Karpas-422 (cell line): ENCODE data around the gene DYNLT2. TPM values are rescaled to one million over a fixed set of nuclear protein-coding genes. Genes with fewer than 3 reads are reported as not detected.
A peak's percentile ranks its signal among the peaks of the same experiment; 100 is the strongest.

Experiments used
- DNase-seq: peaks from one replicate; pipeline ENCODE4 v3.0.0-alpha.2; 2015
- H2AFZ ChIP-seq: fragments of 200-600 bp; sonication (generic); 2 replicates; pipeline ENCODE4 v1.6.1; 2014; ENCODE audit warnings: antibody characterized with exemption, low read length, mixed read lengths
- H3K27ac ChIP-seq: fragments of 200-600 bp; sonication (generic); 2 replicates; pipeline ENCODE4 v1.5.1; 2014; ENCODE audit warnings: mild to moderate bottlenecking, low read length, moderate library complexity
- H3K27me3 ChIP-seq: fragments of 200-600 bp; sonication (generic); 2 replicates; pipeline ENCODE4 v1.6.1; 2014; ENCODE audit warnings: low read length, mixed read lengths
- H3K36me3 ChIP-seq: fragments of 200-600 bp; sonication (generic); 2 replicates; pipeline ENCODE4 v1.6.1; 2014; ENCODE audit warnings: low read length, mixed read lengths; ENCODE audit not compliant: insufficient read depth
- H3K4me1 ChIP-seq: fragments of 200-600 bp; sonication (generic); 2 replicates; pipeline ENCODE4 v1.6.1; 2014; ENCODE audit warnings: mild to moderate bottlenecking, low read length, mixed read lengths
- H3K4me2 ChIP-seq: fragments of 200-600 bp; sonication (generic); 2 replicates; pipeline ENCODE4 v1.6.1; 2014; ENCODE audit warnings: low read length, low read depth, mild to moderate bottlenecking; ENCODE audit not compliant: poor library complexity, severe bottlenecking
- H3K4me3 ChIP-seq: fragments of 200-600 bp; sonication (generic); 2 replicates; pipeline ENCODE4 v1.5.1; 2014; ENCODE audit warnings: mild to moderate bottlenecking, antibody characterized with exemption, low read length, mixed read lengths
- H3K79me2 ChIP-seq: fragments of 200-600 bp; sonication (generic); 2 replicates; pipeline ENCODE4 v1.6.1; 2014; ENCODE audit warnings: mild to moderate bottlenecking, low read length, mixed read lengths
- H3K9ac ChIP-seq: fragments of 200-600 bp; sonication (generic); 2 replicates; pipeline ENCODE4 v1.6.0; 2014; ENCODE audit warnings: low read length
- H3K9me2 ChIP-seq: fragments of 200-600 bp; sonication (generic), shearing (Covaris generic); replicated peaks from 2 replicates; pipeline ENCODE4 v1.6.0; 2014; ENCODE audit warnings: mild to moderate bottlenecking, low read length, moderate library complexity; ENCODE audit not compliant: insufficient read depth
- H3K9me3 ChIP-seq: fragments of 300-700, 200-600 bp; sonication (generic); 2 replicates; pipeline ENCODE4 v1.6.1; 2014; ENCODE audit warnings: low read length, mixed read lengths
- H4K20me1 ChIP-seq: fragments of 200-600 bp; sonication (generic); 2 replicates; pipeline ENCODE4 v1.6.1; 2014; ENCODE audit warnings: mild to moderate bottlenecking, antibody characterized with exemption, low read length, low read depth; ENCODE audit not compliant: insufficient read depth
- total RNA-seq: library from RNA; depleted of rRNA; stranded (reverse); fragments of >200 nt; shearing (Covaris generic); gene quantifications from 2 replicates; pipeline ENCODE4 v1.2.3, GENCODE V29; 2014; ENCODE audit warnings: low replicate concordance

The DYNLT2 gene
- total RNA-seq, 1 experiment from 2014 or later: 5.8 TPM

DNA sequence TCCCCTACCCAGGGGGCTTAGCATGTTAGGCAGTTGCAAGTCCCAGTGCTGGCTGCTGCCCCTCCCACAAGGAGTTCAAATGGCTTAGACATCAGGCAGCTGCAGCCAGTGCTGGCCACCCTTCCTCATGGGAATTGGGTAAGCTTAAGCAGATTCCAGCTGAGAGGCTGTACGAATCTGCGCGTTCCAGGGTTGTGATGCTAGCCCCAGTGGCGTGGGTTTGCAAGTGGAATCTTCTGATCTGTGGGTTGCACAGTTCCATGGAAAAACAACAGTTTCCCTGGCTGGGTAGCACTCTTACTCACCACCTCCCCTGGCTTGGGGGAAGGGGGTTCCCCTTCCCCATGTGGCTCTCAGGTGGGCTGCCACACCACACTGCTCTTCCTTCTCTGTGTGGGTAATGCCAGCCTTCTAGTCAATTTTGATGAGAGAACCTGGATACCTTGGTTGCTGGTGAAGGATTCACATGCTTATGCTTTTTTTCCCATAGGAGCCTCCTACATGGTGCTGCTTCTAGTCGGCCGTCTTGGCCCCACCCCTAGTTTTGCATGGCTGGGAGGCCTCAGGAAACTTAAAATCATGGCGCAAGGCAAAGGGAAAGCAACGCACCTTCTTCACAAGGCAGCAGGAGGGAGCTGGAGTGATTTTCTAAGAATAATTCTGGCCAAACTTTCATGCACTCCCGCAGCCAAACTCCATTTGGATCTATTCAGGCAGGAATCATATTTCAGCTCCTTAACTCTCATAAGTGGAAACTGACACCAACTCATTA lies 13.0 kb downstream of the DYNLT2 start:
- Histone ChIP-seq H3K4me3 (no peak overlapping the region), H3K36me3 (no peaks in the 10 kb centered on the region), H3K4me1 (no peaks in the 10 kb centered on the region), H3K9me3 (no peaks in the 10 kb centered on the region), H3K79me2 (no peaks in the 10 kb centered on the region), H3K27me3 (no peaks in the 10 kb centered on the region), H2AFZ (no peak overlapping the region), H3K4me2 (no peak overlapping the region), H3K9me2 (no peaks in the 10 kb centered on the region), H3K27ac (no peak overlapping the region), H3K9ac (no peak overlapping the region), H4K20me1 (no peaks in the 10 kb centered on the region)
- no peak for DNase-seq

DNA sequence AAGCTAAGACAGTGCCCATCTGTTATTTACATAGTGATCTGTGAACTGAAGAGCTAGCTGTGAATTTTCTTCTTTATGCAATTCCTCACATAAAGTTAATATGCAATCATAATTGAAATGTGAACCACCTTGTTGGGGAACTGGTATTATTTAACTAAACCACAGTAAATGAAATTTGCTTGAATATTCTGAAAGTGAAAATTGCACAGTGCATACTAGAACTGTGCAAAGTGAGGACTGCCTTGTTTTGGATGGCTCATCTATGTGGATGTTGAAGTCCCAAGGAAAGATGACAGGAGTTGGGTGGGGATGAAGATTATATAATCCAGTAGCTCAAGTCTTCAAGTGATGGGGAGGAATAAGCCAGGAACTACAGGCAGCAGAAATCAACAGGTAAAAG lies 21.4 kb downstream of the DYNLT2 start:
- H3K27me3 ChIP-seq: no peaks in the 10 kb centered on the region
- no peak overlapping the region for H2AFZ ChIP-seq
- H3K4me2 ChIP-seq: no peak overlapping the region
- no peaks in the 10 kb centered on the region for H4K20me1 ChIP-seq
- no peaks in the 10 kb centered on the region for H3K79me2 ChIP-seq
- H3K36me3 ChIP-seq: no peaks in the 10 kb centered on the region
- no peak for DNase-seq
- no peaks in the 10 kb centered on the region for H3K9me3 ChIP-seq
- no peaks in the 10 kb centered on the region for H3K9me2 ChIP-seq
- H3K4me1 ChIP-seq: peaks cover 6% of the 10 kb centered on the region
- H3K9ac ChIP-seq: no peak overlapping the region
- H3K4me3 ChIP-seq: no peak overlapping the region
- H3K27ac ChIP-seq: no peak overlapping the region

GRCh38 chr6:169726963-169727362 lies 24.4 kb downstream of the DYNLT2 start:
- no peaks in the 10 kb centered on the region for H3K27me3 ChIP-seq
- no peak overlapping the region for H3K4me2 ChIP-seq
- peaks cover 16% of the 10 kb centered on the region for H3K4me1 ChIP-seq
- H3K36me3 ChIP-seq: no peaks in the 10 kb centered on the region
- no peak overlapping the region for H3K27ac ChIP-seq
- H4K20me1 ChIP-seq: peaks cover 6% of the 10 kb centered on the region; the same call in 1 of the 2 replicates
- no peak for DNase-seq
- H3K9ac ChIP-seq: no peak overlapping the region
- H2AFZ ChIP-seq: no peak overlapping the region
- H3K9me3 ChIP-seq: no peaks in the 10 kb centered on the region
- peaks cover 15% of the 10 kb centered on the region for H3K79me2 ChIP-seq
- H3K9me2 ChIP-seq: no peaks in the 10 kb centered on the region
- H3K4me3 ChIP-seq: no peak overlapping the region

GRCh38 chr6:169726049-169726400 lies 25.3 kb downstream of the DYNLT2 start:
- no peaks in the 10 kb centered on the region for H3K27me3 ChIP-seq
- H3K9me2 ChIP-seq: no peaks in the 10 kb centered on the region
- no peaks in the 10 kb centered on the region; the same call in 1 of the 2 replicates for H3K36me3 ChIP-seq
- H3K9me3 ChIP-seq: no peaks in the 10 kb centered on the region
- peaks cover 26% of the 10 kb centered on the region for H3K4me1 ChIP-seq
- no peak for DNase-seq
- H4K20me1 ChIP-seq: peaks cover 6% of the 10 kb centered on the region; the same call in 1 of the 2 replicates
- H3K4me2 ChIP-seq: no peak overlapping the region
- no peak overlapping the region for H3K27ac ChIP-seq
- H3K4me3 ChIP-seq: no peak overlapping the region
- no peak overlapping the region for H3K9ac ChIP-seq
- H3K79me2 ChIP-seq: peaks cover 24% of the 10 kb centered on the region
- no peak overlapping the region for H2AFZ ChIP-seq

- Histone ChIP-seq H2AFZ (peak overlapping the region; percentile 92), H3K27ac (no peak overlapping the region), H3K9ac (peak overlapping the region; percentile 72), H3K4me3 (peak overlapping the region; percentile 64), H3K4me2 (peak overlapping the region; percentile 72), H3K36me3 (peaks cover 4% of the 10 kb centered on the region), H3K9me2 (no peaks in the 10 kb centered on the region), H3K4me1 (peaks cover 32% of the 10 kb centered on the region), H3K27me3 (no peaks in the 10 kb centered on the region), H4K20me1 (peaks cover 6% of the 10 kb centered on the region; the same call in 1 of the 2 replicates), H3K79me2 (peaks cover 31% of the 10 kb centered on the region), H3K9me3 (no peaks in the 10 kb centered on the region)
- DNase-seq: no peak
Observed at GRCh38 chr6:169725125-169726048, 26.0 kb downstream of the DYNLT2 start.

DNA sequence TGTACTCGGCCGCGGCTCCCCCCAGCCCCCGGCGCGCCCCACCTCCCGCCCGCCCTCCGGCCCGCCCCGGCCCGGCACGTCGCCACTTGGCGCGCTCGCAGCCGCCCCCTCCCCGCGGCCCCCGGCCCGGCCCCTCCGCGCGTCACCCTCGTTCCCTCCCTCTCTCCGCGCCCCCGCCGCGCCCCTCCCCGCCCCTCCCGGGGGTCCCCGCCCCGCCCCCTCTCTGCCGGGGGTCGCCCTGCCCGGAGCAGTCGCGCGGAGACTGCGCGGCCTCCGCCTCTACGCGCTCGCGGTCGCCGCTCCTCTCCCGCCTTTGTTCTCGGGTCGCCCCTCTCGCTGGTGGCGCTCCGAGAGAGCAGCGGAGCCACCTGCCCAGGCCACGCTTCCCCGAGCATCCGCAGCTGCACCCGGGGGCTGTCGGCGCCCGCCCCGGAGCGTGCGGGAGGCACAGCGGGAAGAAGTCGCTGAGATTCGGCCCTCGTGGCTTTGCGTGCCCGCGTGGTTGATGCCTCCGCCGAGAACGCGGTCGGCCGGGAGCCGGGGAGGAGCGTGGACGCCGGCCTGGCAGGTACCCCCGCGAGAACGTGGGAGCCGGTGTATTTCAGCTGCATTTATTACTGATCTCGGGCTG lies 26.8 kb downstream of the DYNLT2 start, which contains the start of gene PHF10:
PHF10 (minus strand) TSS at position 7 of the 631 bp plus-strand sequence. CDS start 569 bp downstream, outside the sequence.
- Histone ChIP-seq H3K9ac (peak within 1 kb of the TSS; percentile 75), H3K4me3 (peak within 1 kb of the TSS; percentile 95)

GRCh38 chr6:169723991-169724493 lies 27.3 kb downstream of the DYNLT2 start:
- peak overlapping the region; percentile 55; the same call in 1 of the 2 replicates for H3K4me3 ChIP-seq
- H3K27ac ChIP-seq: no peak overlapping the region
- peaks cover 15% of the 10 kb centered on the region for H3K36me3 ChIP-seq
- H3K4me1 ChIP-seq: peaks cover 43% of the 10 kb centered on the region
- H3K79me2 ChIP-seq: peaks cover 44% of the 10 kb centered on the region
- H3K27me3 ChIP-seq: no peaks in the 10 kb centered on the region
- H3K4me2 ChIP-seq: no peak overlapping the region
- peak; percentile 66 for DNase-seq
- no peak overlapping the region for H2AFZ ChIP-seq
- H3K9me3 ChIP-seq: no peaks in the 10 kb centered on the region
- H4K20me1 ChIP-seq: peaks cover 6% of the 10 kb centered on the region; the same call in 1 of the 2 replicates
- H3K9me2 ChIP-seq: no peaks in the 10 kb centered on the region
- H3K9ac ChIP-seq: peak overlapping the region; percentile 72

More for the DNA sequence above, 26.8 kb downstream of the DYNLT2 start, which contains the start of gene PHF10:
- peak; percentile 87 for DNase-seq
- Histone ChIP-seq H3K9me3 (no peaks in the 10 kb centered on the region), H4K20me1 (peaks cover 6% of the 10 kb centered on the region; the same call in 1 of the 2 replicates), H3K4me1 (peaks cover 37% of the 10 kb centered on the region), H3K4me2 (peak within 1 kb of the TSS; percentile 86), H3K79me2 (peaks cover 38% of the 10 kb centered on the region), H3K9me2 (no peaks in the 10 kb centered on the region), H2AFZ (peak within 1 kb of the TSS; percentile 92), H3K27me3 (no peaks in the 10 kb centered on the region), H3K27ac (peak within 1 kb of the TSS; percentile 79), H3K36me3 (peaks cover 9% of the 10 kb centered on the region)
